ENCODE measurements around the gene PECR.
"Not testable (repeated sequence)": the region's sequence is repeated elsewhere in the genome, so short reads cannot be mapped to it uniquely, and the experiment has no call there.

Gene PECR

GRCh38 chr2:216103213-216103612 lies 21.6 kb upstream of the PECR start:
- no peak for DNase-seq

GRCh38 chr2:216101109-216101508 lies 19.5 kb upstream of the PECR start:
- no peak for DNase-seq

DNA sequence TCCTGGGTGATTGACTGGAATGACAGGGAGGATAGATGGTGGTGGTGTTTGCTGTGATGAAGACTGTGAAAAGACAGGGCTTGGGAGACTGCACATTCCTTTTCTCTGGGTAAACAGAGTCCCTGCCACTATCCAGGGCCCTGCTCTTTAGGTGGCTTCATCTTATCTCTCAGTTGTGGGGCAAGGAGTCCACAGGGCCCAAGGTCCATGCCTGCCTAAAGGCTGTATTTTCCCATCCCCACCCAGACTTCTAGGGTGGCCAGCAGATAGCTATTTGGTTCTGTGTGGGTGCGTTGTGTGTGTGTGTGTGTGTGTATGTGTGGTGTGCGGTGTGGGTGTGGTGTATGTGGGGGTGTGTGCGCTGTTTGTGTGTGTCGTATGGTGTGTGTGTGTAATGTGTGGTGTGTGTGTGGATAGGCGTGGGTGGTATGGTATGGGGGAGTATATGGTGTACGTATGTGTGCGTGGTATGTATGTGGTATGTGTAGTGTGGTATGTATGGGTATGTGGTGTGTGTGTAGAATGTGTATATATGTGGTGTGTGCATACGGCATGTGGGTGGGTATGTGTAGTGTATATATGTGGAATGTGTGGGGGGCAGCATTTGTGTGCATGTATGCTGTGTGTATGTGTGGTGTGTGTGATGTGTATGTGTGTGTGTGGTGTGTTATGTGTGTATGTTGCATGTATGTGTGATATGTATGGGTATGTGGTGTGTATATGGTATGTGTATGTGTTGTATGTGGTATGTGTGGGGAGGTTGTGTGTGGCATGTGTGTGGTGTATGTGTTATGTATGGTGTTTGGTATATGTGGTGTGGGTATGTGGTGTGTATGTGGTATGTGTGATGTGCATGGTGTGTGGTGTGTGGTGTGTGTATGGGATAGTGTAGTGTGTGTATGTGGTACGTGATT lies 17.1 kb upstream of the PECR start:
- no peak for DNase-seq

GRCh38 chr2:216094701-216095100 lies 13.1 kb upstream of the PECR start:
- DNase-seq = no peak

GRCh38 chr2:216092646-216093045 lies 11.0 kb upstream of the PECR start:
- DNase-seq = no peak

DNA sequence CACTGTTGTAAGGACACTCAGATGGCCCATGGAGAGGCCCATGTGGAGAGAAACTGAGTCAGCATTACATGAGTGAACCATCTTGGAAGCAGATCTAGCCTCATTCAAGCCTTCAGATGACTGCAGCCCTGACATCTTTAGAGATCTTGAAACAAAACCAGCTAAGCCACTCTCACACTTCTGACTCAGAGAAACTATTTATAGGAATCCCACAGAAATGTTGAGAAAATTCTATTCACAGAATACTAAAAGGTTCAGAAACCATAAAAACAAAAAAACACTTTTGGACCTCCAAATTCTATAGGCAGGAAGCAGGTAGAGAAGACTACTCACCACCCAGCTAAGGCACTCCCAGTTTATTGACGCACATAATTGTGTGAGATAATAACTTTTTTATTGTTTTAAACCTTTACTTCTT lies 8.8 kb upstream of the PECR start:
- no peak for DNase-seq

- DNase-seq = no peak
These were observed 4.7 kb upstream of the PECR start for GRCh38 chr2:216086207-216086893.

- DNase-seq = peak in 1 of 2 experiments; percentile 14
These were observed 2.9 kb upstream of the PECR start for GRCh38 chr2:216084547-216084946.

DNA sequence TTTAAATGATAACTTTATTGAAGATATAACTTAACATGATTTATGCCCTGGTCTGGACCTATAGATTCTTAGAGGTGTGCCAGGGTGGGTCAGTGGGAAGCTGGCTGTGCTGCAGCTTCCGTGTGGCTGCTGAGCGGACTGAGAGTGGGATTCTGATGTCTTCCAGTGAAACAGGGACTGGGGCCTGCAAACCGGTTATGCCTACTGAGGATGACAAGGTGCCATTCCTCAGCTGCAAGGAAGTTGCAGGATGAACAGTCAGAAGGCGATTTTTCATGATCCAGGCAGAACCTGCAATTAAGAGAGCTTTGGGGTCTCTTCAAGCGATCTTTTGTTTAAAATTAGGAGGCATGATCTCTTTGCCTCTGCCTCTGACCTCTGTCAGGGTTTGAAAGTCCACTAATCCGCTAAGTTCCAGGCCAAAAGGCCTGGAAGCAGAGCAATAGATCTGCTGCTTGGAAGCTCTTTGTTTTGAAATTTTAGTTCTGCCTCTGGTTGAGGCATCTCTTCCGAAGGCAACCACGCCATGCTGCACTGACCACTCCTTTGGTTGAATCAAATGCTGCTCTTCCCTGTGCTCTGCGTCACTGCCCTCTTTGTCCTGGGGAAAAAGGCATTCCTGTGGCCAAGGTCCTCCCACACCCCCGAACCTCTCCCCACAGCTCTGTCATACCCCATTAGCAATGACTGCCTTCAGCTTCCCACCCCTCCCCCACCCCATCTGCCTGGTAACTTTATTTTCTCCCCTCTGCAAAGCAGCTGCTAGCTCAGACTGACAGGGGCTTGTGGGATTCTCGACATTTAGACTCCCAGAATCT lies 2.1 kb upstream of the PECR start:
- DNase-seq = no peak

- no peak for DNase-seq
These were observed 1.2 kb upstream of the PECR start for GRCh38 chr2:216082805-216083204.

DNA sequence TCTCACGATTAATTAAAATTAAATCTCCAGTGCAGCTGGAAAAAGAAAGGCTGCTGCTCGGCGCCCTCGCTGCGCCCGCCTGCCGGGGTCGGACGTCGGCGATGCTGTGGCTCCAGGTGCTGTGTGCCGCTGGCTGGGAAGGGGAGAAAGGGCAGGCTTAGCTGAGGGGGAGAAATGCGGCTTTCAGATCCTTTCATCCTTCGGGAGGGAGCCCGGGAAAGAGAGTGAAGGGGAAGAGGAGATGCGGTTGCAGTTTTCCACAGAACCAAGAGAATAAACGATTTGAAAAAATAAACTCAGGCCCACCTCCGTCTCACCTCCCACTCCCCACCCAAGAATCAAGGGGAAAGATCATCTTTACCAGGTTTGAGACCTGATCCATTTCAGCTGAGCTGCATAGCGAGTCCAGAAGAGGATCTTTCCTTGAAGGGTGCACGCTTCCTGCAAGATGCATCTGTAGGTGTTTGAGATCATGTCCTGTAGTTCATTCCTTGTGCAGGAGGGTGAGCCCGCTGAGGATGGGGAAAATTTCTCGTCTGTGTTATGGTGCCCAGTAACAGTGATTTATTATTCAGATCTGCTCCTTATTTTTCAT lies 605 bp upstream of the PECR start:
- DNase-seq = no peak

DNA sequence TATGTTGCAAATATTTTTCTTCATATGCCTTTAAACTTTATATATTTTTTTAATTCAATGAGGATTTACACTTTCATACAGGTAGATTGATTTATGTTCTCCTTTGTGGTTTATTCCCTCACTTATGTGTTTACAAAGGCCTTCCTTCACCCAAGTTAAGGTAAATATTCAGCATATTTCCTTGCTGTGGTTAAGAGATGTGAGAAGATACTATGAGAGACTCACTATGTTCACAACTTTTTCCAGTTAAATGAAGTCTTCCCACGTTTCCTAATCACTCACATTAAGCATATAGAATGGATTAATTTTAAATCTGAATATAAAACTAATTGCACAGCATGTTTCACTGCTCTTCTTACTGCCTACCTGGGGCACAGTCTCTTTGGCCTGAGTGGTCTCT lies 597 bp downstream of the PECR start:
- no peak for DNase-seq

GRCh38 chr2:216080048-216080447 lies 1.6 kb downstream of the PECR start:
- not testable (repeated sequence) for DNase-seq

DNA sequence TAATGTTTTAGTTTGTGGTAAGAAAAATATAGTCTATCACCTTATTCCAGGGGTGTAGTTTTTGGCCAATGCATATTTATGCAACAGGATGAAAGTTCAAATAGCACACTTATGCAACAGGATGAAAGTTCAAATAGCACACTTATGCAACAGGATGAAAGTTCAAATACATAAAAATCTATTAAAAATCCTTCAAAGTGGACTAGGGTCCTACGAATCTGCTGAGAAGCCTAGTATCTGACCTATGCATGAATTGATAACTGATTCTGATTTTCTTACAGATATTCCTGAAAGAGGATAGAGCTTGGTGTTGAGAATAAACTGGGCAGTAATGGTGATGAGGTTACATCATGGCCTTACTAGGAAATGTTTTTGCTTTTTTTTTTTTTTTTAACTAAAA lies 2.8 kb downstream of the PECR start:
- DNase-seq = no peak

GRCh38 chr2:216075510-216076485 lies 5.8 kb downstream of the PECR start:
- no peak for DNase-seq

GRCh38 chr2:216074794-216075193 lies 6.8 kb downstream of the PECR start:
- DNase-seq = no peak

DNA sequence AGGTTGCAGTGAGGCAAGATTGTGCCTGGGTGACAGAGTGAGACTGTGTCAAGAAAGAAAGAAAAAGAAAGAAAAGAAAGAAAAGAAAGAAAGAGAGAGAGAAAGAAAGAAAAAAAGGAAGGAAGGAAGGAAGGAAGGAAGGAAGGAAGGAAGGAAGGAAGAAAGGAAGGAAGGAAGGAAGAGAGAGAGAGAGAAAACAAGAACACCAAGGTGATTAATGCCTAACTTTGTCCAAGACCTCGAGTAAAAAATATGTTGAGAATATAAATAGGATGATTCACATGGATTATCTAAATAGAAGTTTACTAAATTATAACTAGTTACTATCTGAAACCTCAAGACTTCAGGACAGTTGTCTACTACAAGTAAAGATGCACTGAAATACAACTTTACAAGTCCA lies 7.2 kb downstream of the PECR start:
- DNase-seq = no peak

- DNase-seq = no peak
These were observed 7.8 kb downstream of the PECR start for GRCh38 chr2:216073773-216074172.

GRCh38 chr2:216072473-216072872 lies 9.1 kb downstream of the PECR start:
- DNase-seq = no peak

DNA sequence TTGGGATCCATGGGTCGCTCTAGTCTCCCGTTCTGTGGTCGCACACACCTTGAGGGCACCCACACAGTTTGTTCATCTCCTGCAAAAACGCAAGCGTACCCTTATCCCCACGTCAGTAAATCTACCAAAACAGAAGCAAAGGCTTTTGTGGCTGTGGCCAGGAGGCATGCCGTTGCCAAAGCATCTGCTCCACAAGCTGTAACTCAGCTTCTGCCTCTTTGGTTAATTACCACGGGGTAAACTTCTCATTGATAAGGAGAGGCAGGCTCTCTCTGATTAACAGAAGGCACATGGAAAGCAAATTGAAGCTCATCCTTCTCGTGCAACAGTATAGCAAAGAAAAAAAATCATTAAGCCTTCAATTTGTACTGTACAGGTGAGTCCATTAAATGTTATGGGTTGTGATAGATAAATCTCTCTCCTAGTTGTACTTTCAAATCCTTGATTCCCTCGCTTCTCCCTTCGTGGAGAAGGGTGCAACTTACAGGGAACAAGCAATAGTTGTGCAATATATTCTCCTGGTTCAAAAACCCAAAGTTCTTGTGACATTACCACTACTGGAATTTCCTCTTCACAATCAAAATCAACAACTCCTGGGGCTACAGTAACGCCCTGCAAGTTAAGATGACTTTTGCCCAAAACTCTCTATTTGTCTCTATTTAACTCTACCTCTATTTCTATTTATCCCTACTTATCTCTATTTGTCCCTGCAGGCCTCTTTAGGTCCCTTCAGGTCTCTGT lies 10.3 kb downstream of the PECR start:
- no peak for DNase-seq

- no peak for DNase-seq
These were observed 11.4 kb downstream of the PECR start for GRCh38 chr2:216070195-216070594.
